ENCODE data around the gene KRT76.

GRCh38 chr12:52730383-52730782, 46.8 kb downstream of the KRT76 start:
- TF ChIP-seq CTCF (IDR thresholded peaks at IDR 0.05), result no peak
- TF ChIP-seq POLR2A (IDR thresholded peaks at IDR 0.05), result no peak
